ENCODE results near the gene WDR48.

WDR48 gene

GRCh38 chr3:39134305-39134704 is 82.5 kb downstream of the WDR48 start:
- TF ChIP-seq, protein P1, sequence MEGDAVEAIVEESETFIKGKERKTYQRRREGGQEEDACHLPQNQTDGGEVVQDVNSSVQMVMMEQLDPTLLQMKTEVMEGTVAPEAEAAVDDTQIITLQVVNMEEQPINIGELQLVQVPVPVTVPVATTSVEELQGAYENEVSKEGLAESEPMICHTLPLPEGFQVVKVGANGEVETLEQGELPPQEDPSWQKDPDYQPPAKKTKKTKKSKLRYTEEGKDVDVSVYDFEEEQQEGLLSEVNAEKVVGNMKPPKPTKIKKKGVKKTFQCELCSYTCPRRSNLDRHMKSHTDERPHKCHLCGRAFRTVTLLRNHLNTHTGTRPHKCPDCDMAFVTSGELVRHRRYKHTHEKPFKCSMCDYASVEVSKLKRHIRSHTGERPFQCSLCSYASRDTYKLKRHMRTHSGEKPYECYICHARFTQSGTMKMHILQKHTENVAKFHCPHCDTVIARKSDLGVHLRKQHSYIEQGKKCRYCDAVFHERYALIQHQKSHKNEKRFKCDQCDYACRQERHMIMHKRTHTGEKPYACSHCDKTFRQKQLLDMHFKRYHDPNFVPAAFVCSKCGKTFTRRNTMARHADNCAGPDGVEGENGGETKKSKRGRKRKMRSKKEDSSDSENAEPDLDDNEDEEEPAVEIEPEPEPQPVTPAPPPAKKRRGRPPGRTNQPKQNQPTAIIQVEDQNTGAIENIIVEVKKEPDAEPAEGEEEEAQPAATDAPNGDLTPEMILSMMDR (IDR thresholded peaks at IDR 0.05; ENCODE audit: low read depth, low read length): no peak
- DNase-seq (ENCODE audit: extremely low read depth, low read depth): no peak

- TF ChIP-seq, protein P1 (IDR thresholded peaks at IDR 0.05; ENCODE audit: low read depth, low read length): no peak
- DNase-seq (ENCODE audit: extremely low read depth, low read depth): no peak
Observed at GRCh38 chr3:39135170-39135805, 83.5 kb downstream of the WDR48 start.

DNA sequence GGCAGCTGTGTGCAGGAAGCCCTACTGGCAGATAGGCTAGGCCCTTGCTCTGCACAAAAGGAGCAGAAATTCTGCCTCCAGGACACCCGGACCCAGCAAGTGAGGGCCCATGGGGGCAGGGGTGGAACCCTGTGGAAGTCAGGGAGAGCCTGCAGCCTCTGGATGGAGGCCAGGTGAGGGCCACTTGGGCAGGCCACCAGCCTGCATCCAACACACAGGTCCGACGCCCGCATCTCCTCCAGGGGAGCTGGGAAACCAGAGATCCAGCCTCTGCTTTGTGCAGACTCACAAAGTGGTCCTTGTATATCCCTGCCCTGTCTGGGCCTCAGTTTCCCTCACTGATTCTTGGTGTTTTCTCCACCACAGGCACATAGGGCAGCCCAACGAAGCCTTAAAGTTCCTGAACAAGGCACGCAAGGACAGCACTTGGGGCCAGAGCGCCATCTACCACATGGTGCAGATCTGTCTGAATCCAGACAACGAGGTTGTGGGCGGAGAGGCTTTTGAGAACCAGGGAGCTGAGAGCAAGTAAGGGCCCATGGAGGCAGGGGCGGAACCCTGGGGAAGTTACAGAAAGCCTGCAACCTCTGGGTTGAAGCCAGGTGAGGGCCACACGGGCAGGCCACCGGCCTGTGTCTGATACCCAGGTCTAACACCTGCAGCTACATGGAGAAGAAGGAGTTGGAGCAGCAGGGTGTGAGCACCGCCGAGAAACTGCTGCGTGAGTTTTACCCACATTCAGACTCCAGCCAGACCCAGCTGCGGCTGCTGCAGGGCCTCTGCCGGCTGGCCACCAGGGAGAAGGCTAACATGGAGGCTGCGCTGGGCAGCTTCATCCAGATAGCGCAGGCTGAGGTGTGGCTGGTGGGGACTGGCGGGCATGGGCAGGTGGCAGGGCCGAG is 85.0 kb downstream of the WDR48 start:
- TF ChIP-seq, protein P1 (IDR thresholded peaks at IDR 0.05; ENCODE audit: low read depth, low read length): no peak

GRCh38 chr3:39137435-39137936 is 85.7 kb downstream of the WDR48 start:
- DNase-seq (ENCODE audit: extremely low read depth, low read depth): no peak
- TF ChIP-seq, protein P1 (IDR thresholded peaks at IDR 0.05; ENCODE audit: low read depth, low read length): no peak

More for the DNA sequence above, 85.0 kb downstream of the WDR48 start:
- DNase-seq (ENCODE audit: extremely low read depth, low read depth): no peak

- no peak for DNase-seq (ENCODE audit: extremely low read depth, low read depth)
- TF ChIP-seq, protein P1 (IDR thresholded peaks at IDR 0.05; ENCODE audit: low read depth, low read length): no peak
Observed at GRCh38 chr3:39137991-39138803, 86.4 kb downstream of the WDR48 start.

- no peak for DNase-seq (ENCODE audit: extremely low read depth, low read depth)
- TF ChIP-seq, protein P1 (IDR thresholded peaks at IDR 0.05; ENCODE audit: low read depth, low read length): no peak
Observed at GRCh38 chr3:39138804-39139415, 87.1 kb downstream of the WDR48 start.

Measured in AG09319 (cell line).